GM18520 (cell line): ENCODE data around the gene NEURL1.
"Not testable (repeated sequence)": the region's sequence is repeated elsewhere in the genome, so short reads cannot be mapped to it uniquely, and the experiment has no call there.

ENCODE experiments used
- ATAC-seq: cut with Tn5 transposase; IDR thresholded peaks from one replicate; pipeline ENCODE4 v1.9.1; 2021; ENCODE audit not compliant: unreplicated experiment

NEURL1 gene

DNA sequence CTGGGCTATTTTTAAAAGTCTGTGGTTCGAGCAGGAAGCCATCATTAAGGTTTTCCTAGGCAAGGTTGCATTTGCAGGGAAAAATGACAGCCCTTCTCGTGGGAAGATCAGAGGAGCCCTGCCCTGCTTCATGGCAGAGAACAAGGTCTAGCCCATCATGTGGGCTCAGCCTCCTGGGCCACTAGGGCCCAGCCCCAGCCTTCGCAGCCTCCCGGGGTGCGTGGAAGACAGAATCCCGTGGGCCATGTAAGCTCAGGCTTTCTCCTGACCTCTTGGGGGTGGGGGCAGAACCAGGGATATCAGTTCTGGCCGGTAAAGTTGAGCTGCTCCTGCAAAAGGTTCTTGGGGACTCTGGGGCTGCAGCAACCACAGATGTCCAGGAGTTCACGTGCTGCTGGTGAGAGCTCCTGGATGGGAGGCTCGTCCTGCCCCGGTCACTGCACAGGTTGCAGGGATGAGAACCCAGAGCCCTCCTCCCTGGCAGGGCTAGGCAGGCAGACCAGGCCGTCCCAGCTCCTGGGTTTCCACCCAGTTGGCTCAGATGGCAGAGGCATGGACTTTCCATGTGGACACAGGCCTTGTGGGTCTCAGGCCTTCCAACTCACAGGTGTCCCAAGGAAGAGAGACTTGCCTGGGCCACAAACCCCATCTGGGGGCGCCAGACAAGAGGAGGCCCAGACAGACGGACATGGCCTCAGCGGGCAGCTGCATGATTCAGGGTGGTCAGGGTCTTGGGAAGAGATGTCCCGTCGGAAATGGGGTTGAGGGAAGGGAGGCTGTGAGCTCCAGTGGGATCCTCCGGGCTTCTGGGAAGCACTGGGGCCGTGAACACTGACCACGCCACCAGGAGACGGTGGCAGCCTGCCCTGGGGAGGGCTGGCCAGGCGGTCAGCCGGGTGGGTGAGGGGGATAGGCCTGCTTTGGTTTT lies 126.2 kb downstream of the NEURL1 start:
- no peak for ATAC-seq

DNA sequence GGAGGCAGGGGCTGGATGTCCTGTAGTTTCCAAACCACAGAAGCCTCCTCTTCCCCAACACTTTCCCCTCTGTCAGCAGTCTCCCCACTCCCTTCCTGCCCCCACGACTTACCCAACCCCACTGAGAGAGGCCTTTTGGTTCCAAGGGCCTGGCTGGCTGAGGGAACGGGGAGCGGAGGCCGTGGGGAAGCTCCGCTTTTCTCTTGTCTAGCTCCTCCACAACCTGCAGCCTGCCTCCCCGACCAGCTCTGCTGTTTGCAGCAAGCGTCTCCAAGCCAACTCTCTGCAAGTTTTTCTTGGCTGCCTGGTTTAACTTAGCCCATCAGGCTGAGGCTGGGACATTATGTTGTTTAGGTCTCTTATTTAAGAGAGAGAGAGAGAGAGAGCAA lies 126.8 kb downstream of the NEURL1 start:
- ATAC-seq = no peak

- no peak for ATAC-seq
These were observed 127.6 kb downstream of the NEURL1 start for GRCh38 chr10:103620891-103621782.

DNA sequence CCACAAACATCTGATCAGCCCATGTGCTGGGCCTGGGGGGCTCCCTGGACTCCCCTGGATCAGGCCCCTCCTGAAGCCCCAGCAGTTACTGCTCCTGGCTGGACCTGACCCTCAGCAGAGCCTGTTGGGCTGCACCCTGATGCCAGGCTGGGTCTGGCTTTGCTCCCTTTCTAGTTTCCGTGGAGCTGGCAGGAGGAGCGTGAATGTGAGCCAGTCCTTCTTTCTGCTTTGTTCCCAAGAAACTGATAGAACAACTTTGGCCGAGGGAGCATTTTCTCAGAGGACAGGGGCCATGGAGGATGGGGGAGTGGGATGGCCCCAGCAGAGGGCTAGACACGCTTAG lies 128.2 kb downstream of the NEURL1 start:
- no peak for ATAC-seq

GRCh38 chr10:103622286-103622685 lies 128.8 kb downstream of the NEURL1 start:
- ATAC-seq = no peak

- ATAC-seq = no peak
These were observed 129.6 kb downstream of the NEURL1 start for GRCh38 chr10:103622935-103623574.

DNA sequence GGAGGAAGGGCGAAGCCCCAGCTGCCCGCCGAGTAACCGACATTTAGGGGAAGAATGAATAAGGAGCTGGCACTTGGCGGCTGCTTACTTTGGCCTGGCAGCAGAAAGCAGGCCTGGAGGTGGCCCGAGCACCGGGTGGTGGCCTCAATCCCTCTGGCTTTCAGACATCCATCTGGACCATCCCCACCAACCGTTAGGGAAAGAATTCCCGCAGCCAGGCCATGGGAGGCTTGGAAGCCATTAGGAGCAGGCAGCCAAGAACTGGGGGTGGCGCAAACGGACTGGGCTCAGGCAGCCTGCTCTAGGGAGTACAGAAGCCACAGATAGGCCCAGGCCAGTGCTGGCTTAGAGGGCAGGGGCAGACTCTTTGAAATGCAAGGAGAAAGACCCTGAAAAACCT lies 132.7 kb downstream of the NEURL1 start:
- no peak for ATAC-seq

GRCh38 chr10:103627111-103627892 lies 133.8 kb downstream of the NEURL1 start:
- ATAC-seq = no peak

DNA sequence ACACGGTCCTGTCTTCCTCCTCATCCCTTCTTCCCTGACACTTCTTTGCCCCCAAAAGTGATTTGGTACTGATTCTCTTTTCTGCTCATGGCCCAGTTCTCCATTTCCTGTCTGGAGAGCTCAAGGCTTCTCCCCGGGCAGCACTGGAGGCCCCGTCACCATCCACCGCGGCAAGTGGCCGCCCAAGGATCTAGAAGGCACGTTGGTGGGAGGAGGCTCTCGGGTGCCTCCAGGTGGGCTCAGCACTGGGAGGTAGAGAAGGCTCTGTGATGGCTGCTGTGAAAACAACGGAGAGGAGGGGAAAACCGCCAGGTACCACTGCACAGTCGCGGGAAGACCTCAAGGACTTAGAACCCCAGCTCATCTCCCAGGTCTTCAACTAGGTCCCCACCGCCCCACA lies 134.4 kb downstream of the NEURL1 start:
- ATAC-seq = no peak

DNA sequence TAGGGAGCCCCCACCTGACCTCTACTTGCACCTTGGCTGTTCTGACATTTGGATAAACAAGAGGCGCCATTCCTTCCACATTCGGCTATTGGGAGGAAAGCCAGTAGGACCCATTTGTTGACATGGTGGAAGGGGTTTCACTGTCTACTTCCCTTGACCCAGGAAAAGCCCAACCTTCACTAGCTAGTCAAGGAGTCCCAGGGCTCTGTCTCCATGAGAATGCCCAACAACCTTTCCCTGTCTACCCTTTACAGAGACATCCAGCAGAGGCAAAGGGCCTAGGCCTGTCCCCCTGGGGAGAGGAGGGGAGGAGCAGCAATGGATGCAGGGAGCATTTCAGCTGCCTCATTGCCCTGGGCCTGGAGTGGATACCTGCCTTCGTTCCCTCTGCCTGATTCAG lies 136.1 kb downstream of the NEURL1 start:
- no peak for ATAC-seq

DNA sequence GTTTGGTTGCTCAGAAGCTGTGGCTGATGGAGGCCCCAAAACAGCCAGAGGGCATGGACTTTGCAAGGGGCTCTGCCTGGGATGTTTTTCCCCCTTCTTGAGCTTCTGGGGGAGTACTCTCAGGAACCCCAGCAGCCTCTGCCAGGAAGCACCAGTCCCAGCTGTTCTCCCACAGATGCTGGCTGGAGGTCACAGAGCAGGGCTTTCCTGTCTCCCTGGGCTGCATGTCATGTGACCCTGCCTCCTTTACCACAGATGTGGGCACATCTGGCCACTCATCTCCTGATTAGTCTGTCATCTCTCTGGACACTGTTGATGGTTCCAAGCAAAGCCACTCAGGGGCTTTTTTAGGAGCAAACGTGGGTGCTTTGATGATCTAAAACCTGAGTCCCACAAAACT lies 136.7 kb downstream of the NEURL1 start:
- ATAC-seq = no peak

DNA sequence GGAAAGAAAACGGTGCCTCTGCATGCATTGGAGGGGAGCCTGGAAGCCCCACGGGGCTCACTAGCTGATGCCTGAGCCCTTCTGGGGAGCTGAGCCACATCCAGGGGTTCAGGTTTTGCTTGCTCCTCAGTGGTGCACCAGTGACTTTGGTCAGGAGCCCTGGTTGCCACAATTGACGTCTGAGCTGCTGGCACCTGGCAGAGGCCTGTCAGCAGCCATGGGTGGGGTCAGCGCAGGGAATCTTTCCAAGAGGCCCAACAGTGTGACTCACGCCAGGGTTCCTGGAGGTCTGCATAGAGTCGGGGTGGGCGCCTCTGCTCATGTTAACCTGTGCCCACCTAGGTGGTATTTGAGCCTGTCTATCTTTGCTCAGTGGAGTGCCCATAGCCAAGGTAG lies 138.7 kb downstream of the NEURL1 start:
- no peak for ATAC-seq

GRCh38 chr10:103632871-103633270 lies 139.4 kb downstream of the NEURL1 start:
- ATAC-seq = not testable (repeated sequence)

- no peak for ATAC-seq
These were observed 140.3 kb downstream of the NEURL1 start for GRCh38 chr10:103633846-103634245.

DNA sequence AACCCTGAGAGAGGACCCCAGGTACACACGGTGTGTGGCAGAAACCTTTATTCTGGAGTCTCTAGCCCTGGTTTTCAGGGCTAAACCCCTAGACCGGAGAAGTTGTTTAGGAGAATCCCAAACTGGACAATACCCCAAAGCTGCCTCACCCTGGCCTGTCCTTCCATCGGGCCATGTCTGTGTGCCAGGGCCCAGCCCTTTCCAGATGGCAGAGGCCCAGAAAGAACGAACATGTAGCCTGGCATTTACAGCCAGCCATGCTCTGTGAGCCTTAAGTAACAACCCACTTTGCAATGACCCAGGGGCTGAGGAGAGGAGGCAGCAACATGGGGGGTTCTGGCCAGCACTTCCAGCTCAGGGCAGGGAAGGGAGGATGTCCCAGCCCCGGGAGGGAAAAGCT lies 142.1 kb downstream of the NEURL1 start:
- no peak for ATAC-seq

DNA sequence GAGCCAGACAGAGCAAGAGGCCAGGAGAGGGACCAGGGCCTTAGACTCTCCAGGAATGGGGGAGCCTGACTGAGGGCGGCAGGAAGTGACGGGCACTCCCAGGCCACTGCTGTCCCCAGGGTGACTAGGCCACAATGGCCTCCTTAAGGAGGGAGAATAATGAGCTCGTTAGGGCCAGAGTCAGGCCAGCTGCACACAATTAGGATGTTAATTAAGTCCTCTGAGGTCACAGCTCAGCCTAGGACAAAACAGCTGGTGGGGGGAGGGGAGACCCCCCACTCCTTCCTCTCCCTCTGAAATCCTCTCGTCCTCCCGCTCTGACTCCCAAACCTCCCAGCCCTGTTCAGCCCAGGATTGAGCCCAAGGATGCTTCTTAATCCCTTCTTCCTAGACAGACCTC lies 143.0 kb downstream of the NEURL1 start:
- no peak for ATAC-seq

GRCh38 chr10:103637011-103637410 lies 143.5 kb downstream of the NEURL1 start:
- ATAC-seq = no peak

GRCh38 chr10:103637927-103638557 lies 144.5 kb downstream of the NEURL1 start:
- no peak for ATAC-seq

DNA sequence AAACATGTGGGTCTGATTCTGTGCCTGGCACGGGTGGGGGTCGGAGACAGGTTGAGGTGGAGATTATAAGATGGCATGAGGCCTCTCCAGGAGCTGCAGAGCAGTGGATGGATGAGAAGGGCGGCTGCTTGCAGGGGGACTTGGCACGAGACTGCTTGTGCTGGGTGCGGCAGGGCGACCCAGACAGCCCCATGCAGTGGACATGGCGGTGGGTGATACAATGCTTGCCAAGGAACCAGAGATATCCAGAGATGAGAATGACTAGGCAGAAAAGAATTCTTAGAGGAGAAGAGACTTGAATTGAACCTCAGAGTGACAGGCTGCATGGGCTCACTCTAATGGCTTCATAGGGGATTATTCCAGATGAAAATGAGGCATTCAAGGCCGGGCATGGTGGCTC lies 145.4 kb downstream of the NEURL1 start:
- no peak for ATAC-seq

GRCh38 chr10:103640436-103641181 lies 147.1 kb downstream of the NEURL1 start:
- no peak for ATAC-seq
